Stimulated activated CD4-positive, alpha-beta T cell treated with anti-CD3 and anti-CD28 coated beads, Interleukin-4, amount 100 ng/mL, for 4 hours (primary cell): ENCODE data around the gene DDX31.

ENCODE experiments used
- DNase-seq, 2 experiments: peaks; one replicate each; pipeline ENCODE4 v3.0.0-alpha.2; 2020

Gene DDX31

DNA sequence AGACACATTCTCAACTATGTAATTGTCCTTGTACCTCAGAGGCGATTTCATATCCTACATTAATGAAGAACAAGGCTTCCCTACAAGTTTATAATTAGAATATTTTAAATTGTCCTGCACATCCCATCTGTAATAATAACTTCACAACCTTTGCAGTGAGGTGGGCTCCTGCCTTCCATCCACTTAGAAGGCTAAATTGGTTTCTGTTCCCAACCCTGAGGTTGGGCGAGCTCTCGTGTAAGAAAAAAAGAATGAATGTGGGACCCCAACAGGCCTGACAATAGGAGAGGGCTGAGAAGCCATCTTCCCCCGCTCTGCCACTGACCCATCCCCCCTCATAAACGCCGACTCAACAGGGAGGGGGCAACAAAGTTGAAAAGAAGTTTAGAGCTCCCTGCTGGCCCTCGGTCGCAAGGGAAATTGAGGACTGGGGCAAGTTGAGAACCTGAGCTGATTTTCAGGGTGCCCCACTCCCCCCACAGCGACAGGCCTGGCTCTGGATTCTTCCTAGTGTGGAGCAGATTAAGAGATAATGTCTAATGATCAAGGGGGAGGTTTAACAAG lies 78.0 kb downstream of the DDX31 start:
- no peak for DNase-seq

DNA sequence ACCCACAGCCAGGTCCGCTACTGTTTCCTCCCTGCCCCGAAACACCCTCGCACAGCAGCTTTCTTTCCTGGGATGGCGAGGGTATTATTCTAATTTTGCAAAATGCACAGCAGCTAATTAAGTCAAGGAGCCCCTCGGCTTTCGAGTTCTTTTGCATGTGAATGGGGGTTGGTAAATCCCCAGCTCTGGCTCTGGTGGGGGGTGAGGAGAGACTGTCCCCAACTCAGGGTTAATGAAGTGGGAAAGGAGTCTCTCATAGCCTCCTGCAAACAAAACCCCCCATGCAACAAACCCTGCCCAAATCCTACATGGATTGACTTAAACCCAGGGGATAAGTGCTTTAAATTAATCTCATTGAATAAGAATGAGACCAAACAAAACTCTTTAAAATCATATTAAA lies 78.5 kb downstream of the DDX31 start:
- no peak for DNase-seq

GRCh38 chr9:132590318-132591182 lies 79.2 kb downstream of the DDX31 start:
- DNase-seq: no peak

GRCh38 chr9:132590037-132590317 lies 79.8 kb downstream of the DDX31 start:
- DNase-seq: no peak

DNA sequence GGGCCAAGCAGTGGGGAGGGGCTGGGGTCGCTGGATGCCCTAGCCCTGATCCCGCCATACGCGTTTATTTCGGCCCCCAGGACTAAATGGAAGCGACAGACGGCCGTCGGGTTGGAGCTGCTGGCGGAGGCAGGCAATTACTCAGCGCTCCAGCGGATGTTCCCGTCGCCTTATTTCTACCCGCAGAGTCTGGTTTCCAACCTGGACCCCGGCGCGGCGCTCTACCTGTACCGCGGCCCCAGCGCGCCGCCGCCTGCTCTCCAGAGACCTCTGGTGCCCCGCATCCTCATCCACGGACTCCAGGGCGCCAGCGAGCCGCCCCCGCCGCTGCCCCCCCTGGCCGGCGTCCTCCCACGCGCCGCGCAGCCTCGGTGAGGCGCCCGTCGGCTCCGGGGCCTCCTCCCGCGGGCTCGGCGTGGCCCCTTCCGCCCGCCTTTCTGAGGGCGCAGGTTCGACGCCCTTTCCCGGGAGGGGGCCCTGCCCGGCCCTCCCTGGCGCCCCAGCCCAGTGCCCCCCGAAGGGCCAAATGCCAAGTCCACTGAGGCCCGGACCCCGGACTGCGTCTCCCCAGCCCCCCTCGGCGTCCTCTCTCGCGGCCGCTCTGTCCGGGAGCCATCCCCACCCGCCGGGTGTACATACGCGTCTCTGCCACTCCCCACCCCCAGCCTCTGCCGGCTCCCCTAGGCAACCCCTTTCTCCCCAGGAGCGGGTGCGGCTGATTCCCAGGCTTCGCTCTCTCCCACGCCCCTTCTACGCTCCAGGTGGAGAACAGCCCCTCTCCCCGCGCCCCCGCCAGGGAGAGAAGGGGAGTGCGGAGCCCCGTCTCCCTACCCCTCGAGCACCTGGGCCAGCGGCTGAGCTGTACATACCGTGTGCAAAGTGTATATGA lies 80.4 kb downstream of the DDX31 start:
- DNase-seq: no peak

GRCh38 chr9:132588501-132589147 lies 81.2 kb downstream of the DDX31 start:
- no peak for DNase-seq

DNA sequence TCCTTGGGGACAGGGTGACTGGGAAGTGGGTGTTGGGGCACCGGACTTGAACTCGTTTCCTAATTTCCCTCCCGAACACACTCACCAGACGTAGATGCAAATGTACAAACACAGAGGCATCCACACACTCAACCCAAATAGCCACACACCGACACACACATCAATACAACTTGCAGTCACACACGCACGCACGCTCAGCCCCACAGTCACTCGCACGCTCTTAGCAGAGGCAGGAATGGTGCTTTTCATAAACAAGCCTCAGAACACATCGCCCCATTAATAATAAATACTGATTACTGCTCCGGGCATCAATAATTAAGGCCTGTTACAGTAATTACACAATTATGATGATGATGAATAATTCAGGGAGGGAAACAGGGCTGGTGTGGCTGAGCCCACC lies 81.7 kb downstream of the DDX31 start:
- no peak for DNase-seq

DNA sequence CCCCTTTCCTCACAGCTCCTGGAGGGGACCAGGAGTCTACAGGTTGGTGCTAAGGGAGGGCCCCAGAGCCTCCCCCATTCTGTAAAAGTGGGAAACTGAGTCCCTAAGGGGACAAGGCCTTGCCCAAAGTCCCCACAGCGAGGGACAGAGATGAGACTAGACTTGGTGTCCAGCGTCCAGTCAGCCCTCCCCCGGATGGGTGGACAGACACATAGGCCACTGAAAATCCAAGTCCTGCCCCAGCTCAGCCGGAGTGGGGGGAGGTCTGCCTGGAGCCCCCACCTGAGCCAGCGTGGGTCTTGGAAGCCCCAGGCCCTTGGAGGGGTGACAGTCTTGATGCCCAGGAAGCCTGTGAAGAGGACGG lies 82.2 kb downstream of the DDX31 start:
- no peak for DNase-seq

DNA sequence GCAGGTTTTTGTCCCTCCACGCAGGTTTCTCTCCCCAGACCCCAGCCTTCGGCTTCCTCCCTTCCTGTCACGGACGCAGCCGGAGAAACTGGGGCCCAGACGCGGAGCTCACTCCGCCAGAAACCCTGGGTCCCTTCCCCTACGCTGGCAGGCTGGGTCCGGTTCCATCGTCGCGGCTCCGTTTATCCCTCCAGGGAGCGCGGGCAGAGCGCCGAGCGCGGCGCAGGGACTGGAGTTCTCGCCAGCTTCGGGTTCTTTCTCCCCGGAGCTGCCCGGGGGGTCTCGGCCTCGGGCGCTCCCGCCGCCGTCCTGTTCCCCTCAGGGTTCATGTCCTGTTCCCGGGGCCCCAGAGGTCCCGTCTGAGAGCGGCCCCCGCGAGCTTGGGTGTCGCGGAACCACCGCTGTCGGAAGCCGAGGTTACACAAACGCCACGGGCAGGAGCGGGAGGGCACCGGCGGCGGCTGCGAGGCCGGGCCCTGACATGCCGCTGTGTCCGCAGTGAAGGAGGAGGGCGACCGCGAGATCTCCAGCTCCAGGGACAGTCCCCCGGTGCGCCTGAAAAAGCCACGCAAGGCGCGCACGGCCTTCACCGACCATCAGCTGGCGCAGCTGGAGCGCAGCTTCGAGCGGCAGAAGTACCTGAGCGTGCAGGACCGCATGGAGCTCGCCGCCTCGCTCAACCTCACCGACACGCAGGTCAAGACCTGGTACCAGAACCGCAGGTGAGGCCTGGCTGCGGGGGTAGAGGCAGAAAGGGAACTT lies 82.8 kb downstream of the DDX31 start:
- DNase-seq: no peak

- DNase-seq: no peak
Observed at GRCh38 chr9:132585954-132586829, 83.6 kb downstream of the DDX31 start.

DNA sequence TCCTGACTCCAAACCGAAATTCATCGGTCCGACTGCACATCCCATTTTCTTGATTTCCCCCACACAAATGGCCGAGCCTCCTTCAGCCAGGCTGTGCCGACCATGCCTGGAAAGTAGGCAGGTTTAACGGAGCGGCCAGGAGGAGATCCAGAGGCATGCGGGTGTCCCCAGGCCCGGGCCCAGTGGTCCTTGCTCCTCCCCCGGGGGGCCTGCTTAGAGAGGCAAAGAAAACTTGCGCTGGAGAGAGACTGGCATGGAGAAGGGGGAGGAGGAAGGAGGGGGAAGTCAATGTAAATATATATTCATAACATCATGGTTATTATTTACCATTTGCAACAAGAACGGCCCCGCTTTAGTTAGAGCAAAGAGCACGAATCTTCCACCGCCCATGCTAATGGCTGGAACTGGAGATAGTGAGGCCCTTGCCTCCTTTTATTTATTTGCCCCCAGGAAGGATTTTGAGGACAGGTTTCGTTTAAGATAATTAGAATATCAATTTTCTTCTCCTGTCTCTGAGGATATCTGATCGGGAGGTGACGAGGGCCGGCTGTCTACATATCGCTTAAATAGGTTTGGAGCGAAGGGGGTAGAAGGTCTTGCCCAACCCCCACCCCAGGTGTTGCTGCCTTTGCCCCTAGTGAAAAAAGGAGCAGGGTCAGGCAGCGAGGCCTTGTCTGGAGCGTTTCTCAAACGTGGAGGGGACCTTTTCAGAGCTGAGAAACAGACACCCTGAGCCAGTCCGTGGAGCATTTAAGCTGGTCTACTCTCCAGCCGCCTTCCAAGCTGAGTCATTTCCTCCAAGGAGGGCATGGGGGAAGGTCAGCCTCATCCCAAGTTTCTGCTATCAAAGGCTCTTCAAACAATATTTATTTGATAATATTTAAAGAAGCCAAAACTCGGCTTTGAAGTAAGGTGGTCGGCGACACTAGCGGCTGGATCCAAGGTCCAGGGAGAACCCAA lies 84.9 kb downstream of the DDX31 start:
- DNase-seq: no peak

DNA sequence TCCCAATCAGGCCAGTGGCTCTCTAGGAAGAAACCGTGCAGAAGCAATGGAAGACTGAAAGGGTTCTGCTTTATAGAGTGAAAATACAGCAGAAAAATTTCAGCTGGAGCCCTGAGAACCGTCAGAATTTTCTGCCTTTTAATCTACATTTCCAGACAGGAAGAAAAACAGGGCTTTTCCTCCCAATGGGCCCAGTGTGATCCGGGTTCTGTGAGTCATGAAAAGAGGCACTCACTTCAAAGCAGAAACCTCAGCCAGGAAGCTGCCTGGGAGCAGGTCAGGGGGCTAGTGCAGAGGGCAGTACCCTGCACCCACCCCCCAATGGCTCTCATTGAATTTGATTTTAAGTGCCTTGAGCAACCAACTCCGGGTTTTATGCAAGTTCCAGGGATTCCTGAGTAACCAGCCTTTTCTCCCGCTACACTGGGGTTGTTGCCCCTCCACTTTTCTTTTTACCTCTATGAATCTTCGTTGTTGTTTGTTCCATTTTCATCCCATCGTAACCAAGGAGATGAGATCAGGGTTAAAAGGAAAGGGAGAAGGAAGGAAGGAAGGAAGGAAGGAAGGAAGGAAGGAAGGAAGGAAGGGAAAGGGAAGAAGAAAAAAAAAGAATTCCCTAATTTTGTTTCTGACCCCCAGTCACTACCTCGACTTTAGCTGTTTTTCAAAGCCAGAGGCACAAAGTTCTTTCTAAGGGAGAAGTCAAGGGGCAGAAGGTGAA lies 86.0 kb downstream of the DDX31 start:
- no peak for DNase-seq

DNA sequence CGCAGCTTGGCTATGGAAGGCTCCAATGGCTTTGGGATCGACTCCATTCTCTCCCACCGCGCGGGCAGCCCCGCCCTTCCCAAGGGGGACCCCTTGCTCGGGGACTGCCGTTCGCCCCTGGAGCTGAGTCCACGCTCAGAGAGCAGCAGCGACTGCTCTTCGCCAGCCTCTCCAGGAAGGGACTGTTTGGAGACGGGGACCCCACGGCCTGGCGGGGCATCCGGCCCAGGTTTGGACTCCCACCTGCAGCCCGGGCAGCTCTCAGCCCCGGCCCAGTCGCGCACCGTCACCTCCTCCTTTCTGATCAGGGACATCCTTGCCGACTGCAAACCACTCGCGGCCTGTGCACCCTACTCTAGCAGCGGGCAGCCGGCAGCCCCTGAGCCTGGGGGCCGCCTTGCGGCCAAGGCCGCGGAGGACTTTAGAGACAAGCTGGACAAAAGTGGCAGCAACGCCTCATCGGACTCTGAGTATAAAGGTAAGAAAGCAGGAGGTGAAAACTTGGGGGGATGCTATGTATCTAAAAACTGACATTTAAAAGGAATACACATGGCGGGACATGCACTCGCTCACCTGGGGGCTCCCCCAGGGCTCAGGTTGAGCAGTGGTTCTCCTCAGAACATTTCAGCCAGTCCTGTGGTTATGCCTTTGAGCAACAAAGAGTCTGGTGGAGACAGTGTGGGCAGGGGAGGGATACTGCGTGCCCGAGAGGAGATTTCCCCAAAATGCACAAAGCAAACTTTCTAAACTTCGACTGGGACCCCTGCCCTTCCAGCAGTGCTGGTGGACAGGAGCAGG lies 86.8 kb downstream of the DDX31 start:
- DNase-seq: no peak

- DNase-seq: no peak
Observed at GRCh38 chr9:132582276-132582785, 87.5 kb downstream of the DDX31 start, which contains the start of gene BARHL1. Gene BARHL1, plus strand, starts transcription at chr9:132582606. Its CDS starts 192 bp downstream, at chr9:132582798.

- no peak for DNase-seq
Observed at GRCh38 chr9:132579427-132579798, 90.4 kb downstream of the DDX31 start.

GRCh38 chr9:132578367-132578932 lies 91.3 kb downstream of the DDX31 start:
- no peak for DNase-seq

DNA sequence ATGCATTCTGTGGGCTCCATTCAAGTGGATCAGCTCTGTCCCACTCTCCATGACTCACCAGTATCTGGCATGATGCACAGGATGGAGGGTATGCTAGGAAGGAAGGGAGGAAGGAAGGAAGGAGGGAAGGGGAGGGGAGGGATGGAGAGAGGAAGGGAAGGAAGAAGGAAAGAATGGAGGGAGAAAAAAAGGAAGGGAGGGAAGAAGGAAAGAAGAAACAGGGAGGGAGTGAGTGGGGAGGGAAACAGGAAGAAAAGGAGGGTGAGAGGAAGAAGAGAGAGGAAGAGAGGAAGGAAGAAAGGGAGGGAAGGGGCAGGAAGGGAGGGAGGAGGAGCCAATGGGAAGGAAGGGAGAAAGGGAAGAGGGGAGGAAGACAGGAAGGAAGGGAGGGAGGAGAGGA lies 92.7 kb downstream of the DDX31 start:
- DNase-seq: no peak

GRCh38 chr9:132575811-132576210 lies 94.0 kb downstream of the DDX31 start:
- DNase-seq: no peak
